IPS-15b (cell line): Measurements from ENCODE around the gene DENND2A.
"Not testable (repeated sequence)": the region's sequence is repeated elsewhere in the genome, so short reads cannot be mapped to it uniquely, and the experiment has no call there.

ENCODE experiments used
- H3K27me3 ChIP-seq: one replicate; pipeline ENCODE4 v1.6.1; 2013; ENCODE audit warnings: low read length; ENCODE audit not compliant: control insufficient read depth, insufficient read depth
- H3K36me3 ChIP-seq: one replicate; pipeline ENCODE4 v1.6.1; 2013; ENCODE audit warnings: low read length; ENCODE audit not compliant: control insufficient read depth, insufficient read depth
- H3K4me1 ChIP-seq: one replicate; pipeline ENCODE4 v1.6.1; 2013; ENCODE audit warnings: mild to moderate bottlenecking, low read length; ENCODE audit not compliant: control insufficient read depth, insufficient read depth
- H3K4me3 ChIP-seq: one replicate; pipeline ENCODE4 v1.5.1; 2013; ENCODE audit warnings: low read depth, low read length
- H3K9ac ChIP-seq: one replicate; pipeline ENCODE4 v1.6.1; 2013; ENCODE audit warnings: low read depth, mild to moderate bottlenecking, low read length
- H3K9me3 ChIP-seq: one replicate; pipeline ENCODE4 v1.6.1; 2013; ENCODE audit warnings: mild to moderate bottlenecking, low read length; ENCODE audit not compliant: control insufficient read depth, insufficient read depth

Gene DENND2A

DNA sequence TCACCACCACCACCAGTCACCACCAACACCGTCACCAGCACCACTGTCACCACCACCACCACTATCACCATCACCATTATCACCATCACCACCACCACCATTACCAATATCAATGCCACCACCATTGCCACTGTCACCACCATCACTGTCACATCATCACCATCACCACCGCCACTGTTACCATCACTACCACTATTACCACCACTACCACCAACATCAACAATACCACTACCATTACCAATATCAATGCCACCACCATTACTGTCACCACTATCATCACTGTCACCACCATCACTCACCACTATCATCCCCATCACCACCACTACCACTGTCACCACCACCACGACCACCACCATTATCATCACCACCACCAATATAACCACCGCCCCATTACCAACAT is 14.0 kb upstream of the DENND2A start:
- no peaks in the 10 kb centered on the region for H3K27me3 ChIP-seq
- H3K4me3 ChIP-seq, result no peak overlapping the region
- no peaks in the 10 kb centered on the region for H3K36me3 ChIP-seq
- no peaks in the 10 kb centered on the region for H3K9me3 ChIP-seq
- H3K4me1 ChIP-seq, result no peaks in the 10 kb centered on the region
- H3K9ac ChIP-seq, result no peak overlapping the region

DNA sequence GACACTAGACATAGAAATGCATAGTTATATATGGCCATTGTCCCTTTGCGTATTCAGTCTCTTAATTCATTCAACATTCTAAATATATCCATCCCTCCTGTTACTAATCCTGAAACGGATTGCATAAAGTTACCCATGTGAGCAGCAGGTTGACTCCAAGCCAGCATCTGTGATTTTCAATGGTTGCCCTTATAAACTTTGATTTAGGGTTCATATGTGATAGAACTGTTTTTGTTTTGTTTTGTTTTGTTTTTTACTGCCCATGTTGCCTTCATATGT is 13.4 kb upstream of the DENND2A start:
- Histone ChIP-seq H3K4me1 (no peaks in the 10 kb centered on the region), H3K27me3 (no peaks in the 10 kb centered on the region), H3K9ac (no peak overlapping the region), H3K9me3 (no peaks in the 10 kb centered on the region), H3K4me3 (no peak overlapping the region), H3K36me3 (no peaks in the 10 kb centered on the region)

DNA sequence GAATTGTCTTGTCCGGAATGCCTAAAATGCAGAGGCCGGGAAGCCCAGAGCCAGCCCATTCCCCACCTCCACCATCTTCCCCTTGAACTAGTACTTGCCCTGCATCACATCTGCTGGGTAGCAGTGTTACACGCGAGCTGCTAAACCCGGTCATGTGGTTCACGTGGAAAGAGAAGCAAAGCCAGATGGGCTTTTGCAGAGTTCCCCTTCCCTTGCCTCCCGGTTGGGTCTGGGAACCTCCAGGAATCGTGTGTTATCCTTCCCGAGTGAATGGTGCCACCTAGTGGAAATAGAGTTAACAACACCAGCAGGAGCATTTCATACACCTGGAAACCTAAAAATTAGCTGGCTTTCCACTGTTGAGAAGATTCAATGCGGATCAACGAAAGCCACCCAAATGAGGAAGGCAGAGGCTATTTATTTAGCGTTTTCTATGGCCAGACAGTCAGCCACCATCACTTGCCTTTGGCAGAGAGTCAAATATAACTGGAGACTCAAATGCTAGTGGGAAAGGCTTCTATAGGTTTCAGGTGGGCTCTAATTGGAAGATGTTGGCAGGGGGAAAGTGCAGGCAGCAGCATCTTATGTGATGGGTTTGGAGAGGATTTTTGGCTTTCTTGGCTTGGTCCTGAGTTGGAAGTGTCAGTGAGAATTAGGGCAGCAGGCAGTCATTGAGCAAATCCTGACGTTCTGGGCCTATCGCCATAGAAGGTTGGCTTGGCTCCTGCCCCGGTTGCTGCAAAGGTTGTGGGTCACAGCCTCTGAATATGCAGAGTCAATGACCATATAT is 12.9 kb upstream of the DENND2A start:
- H3K9me3 ChIP-seq, result no peaks in the 10 kb centered on the region
- no peak overlapping the region for H3K4me3 ChIP-seq
- H3K27me3 ChIP-seq, result no peaks in the 10 kb centered on the region
- H3K4me1 ChIP-seq, result no peaks in the 10 kb centered on the region
- no peaks in the 10 kb centered on the region for H3K36me3 ChIP-seq
- no peak overlapping the region for H3K9ac ChIP-seq

DNA sequence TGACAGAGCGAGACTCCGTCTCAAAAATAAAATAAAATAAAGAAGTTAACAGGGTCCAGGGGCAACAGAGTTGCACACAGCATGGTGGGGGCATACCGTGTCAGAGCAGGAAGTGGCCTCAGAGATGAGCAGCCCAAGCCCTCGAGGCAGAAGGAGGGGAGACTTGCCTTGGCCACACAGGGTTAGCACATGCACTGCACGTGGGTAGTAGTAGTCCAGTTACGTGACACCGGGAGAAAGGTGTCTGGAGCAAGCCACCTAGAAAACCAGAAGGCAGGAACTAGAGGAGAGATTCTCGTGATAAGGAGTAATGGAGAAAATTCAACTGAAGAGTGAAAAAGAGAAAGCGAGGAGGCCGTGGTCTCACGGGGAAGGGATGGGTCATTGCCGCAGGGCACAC is 9.8 kb upstream of the DENND2A start:
- H3K9me3 ChIP-seq, result no peaks in the 10 kb centered on the region
- H3K4me3 ChIP-seq, result no peak overlapping the region
- H3K36me3 ChIP-seq, result no peaks in the 10 kb centered on the region
- H3K27me3 ChIP-seq, result no peaks in the 10 kb centered on the region
- H3K9ac ChIP-seq, result no peak overlapping the region
- no peaks in the 10 kb centered on the region for H3K4me1 ChIP-seq

DNA sequence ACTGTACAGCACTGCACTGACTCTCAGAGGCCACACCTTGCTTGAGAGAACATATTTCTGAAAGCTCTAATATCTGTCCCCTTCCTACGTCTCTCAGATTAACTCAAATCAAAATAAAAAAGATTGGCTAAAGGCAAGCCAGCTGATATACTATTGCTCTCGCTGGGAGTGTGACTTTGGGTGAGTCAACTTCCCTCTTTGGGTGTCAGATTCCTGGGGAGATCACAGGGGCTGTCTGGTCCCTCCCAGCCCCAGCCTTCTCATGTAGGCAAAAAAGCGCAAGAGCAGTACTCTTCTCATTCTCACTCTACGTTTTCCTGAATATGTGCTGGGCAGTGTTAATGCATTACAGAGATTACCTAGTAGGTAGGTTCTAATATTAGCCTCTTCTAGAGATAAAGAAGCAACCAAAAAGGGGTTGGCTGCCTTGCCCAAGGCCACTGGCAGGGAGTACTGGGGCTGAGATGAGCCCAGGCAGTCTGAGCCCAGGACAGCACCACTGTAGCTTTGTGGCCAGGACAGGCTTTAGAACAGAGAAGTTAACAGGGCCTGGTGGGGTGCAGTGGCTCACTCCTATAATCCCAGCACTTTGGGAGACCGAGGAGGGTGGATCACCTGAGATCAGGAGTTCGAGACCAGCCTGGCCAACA is 9.1 kb upstream of the DENND2A start:
- Histone ChIP-seq H3K4me3 (no peak overlapping the region), H3K36me3 (no peaks in the 10 kb centered on the region), H3K9ac (no peak overlapping the region), H3K9me3 (no peaks in the 10 kb centered on the region), H3K4me1 (no peaks in the 10 kb centered on the region), H3K27me3 (no peaks in the 10 kb centered on the region)

DNA sequence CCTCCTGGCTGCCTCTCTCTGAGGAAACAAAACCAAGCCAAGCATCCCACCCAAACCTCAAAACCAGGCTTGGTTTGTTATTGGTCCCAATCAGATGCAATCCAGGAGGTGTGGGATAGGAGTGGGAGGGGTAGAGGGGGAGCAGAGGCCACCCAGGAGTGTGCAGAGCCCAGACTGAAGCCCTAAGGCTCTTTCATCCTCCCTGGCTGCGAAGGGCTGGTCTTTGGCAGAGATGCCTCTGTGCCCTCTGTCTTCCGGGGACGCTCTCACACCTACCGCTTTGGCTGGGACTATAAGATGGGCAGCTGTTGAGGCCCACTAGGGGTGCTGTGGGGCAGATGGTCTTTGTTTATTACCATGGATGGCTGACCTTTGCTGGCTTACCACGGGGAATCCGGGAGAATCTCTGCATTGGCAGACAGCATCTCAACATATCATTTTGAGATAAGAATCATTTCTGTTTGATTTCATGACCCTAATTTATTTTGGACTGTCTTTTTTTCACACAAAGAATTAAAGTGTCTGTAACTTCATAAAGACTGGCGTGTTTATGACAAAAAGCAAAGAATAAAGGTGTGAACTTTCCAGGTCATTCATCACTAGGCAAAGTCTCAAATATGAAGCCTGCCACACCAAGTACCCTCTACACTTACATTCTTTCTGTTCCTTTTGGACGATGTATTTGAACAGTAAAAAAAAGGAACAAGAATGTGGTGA is 6.5 kb upstream of the DENND2A start:
- Histone ChIP-seq H3K9me3 (no peaks in the 10 kb centered on the region), H3K27me3 (peaks cover 6% of the 10 kb centered on the region), H3K4me3 (no peak overlapping the region), H3K4me1 (no peaks in the 10 kb centered on the region), H3K9ac (no peak overlapping the region), H3K36me3 (no peaks in the 10 kb centered on the region)

DNA sequence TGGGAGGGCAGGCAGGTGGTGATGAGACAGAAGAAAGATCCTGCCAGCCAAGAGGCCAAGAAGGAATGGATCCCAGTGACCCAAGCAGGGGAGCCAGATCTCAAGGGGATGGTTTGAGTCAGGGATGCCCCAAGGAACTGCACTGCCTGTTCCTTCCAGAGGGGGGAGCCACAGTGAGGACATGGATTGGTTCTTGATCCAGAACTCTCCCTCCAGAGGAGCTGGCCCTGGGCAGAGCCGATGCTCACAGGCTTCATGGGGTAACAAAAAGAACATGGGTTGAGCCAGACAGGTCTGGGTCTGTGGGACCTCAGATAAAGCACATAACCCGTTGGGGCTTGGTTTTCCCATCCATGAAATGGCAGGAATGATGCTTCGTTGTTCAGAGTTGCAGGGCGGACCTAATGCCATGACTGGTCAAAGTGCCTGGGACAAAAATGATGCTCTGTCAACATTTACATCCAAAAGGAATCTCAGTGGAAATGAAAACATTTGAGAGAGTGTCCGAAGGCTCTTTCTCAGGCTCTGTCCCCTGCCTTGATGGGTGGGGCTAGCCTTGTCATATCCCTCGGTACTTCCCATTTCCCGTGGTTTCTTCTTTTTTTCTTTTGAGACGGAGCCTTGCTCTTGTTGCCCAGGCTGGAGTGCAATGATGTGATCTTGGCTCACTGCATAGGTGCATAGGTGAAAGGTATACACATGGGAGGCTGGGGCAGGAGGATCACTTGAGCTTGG is 4.7 kb upstream of the DENND2A start:
- no peak overlapping the region for H3K4me3 ChIP-seq
- H3K36me3 ChIP-seq, result no peaks in the 10 kb centered on the region
- H3K27me3 ChIP-seq, result peaks cover 16% of the 10 kb centered on the region
- H3K9me3 ChIP-seq, result no peaks in the 10 kb centered on the region
- H3K4me1 ChIP-seq, result no peaks in the 10 kb centered on the region
- H3K9ac ChIP-seq, result no peak overlapping the region

DNA sequence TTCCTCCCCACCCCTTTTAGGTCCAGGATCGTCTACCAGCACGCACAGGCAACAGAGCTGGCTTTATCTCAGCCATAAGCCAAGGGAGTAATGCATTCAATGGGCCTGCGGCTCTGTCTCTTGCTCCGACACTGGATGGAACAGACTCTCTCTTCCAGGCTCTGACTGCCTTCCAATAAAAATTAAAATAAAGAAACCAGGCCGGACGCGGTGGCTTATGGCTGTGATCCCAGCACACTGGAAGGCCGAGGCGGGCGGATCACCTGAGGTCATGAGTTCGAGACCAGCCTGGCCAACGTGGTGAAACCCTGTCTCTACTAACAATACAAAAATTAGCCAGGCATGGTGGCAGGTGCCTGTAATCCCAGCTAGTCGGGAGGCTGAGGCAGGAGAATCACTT is 4.1 kb upstream of the DENND2A start:
- H3K9ac ChIP-seq, H3K36me3 ChIP-seq, H3K4me3 ChIP-seq, H3K9me3 ChIP-seq, H3K4me1 ChIP-seq: not testable (repeated sequence)
- H3K27me3 ChIP-seq, result peaks cover 17% of the 10 kb centered on the region

DNA sequence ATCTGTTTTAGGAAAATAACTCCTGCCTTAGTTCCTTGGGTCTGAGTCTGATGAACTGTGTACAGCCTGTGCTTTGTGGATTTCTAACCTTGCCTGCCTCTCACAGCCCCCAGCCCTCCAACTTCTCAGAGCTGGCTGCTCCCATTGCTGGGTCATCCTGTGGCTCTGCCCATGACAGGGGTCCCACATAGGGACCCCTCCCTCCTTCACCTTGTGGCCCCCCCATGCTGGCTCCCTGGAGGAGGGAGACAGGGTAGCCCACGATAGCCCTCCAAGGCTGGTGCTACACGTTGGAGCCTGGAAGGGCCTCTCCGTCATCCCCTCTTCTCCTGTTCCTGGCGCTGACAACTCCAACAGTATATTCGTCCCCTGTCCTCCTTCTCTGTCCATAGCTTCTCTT is 2.8 kb upstream of the DENND2A start:
- H3K9ac ChIP-seq, result no peak overlapping the region
- no peak overlapping the region for H3K4me3 ChIP-seq
- peaks cover 20% of the 10 kb centered on the region for H3K27me3 ChIP-seq
- H3K9me3 ChIP-seq, result no peaks in the 10 kb centered on the region
- peaks cover 2% of the 10 kb centered on the region for H3K4me1 ChIP-seq
- H3K36me3 ChIP-seq, result no peaks in the 10 kb centered on the region

DNA sequence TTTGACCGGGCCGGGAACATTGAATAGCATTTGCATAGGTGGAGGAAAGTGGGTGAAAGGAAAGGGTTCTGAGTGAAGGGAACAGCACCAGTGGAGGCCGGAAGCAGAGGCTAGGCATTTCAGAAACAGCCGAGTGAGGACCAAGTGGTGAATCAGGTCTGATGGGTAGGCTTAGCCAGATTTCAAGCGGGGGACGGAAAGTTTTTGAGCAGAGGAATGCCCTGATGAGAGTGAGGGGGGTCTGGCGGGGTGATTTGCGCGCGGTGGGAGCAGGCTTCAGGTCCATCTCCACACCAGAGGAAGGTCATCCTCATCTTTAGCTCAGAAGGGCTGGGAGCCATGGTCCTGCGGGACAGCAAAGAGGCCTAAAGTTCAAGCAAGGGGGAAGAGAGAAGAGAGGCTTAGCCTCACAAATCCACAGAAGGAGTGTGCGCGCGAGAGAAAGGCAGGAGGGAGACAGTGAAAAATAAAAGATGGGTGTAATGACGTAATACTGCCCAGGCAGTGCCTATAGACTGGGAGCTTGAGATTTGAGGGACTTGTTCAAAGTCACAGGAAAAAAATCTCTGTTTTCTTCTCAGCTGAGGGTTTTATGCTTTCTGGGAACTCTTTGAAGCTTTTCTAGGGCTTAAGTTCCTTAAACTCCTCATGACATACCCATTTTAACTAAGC is 1.0 kb upstream of the DENND2A start:
- Histone ChIP-seq H3K9me3 (no peaks in the 10 kb centered on the region), H3K27me3 (peaks cover 20% of the 10 kb centered on the region), H3K36me3 (no peaks in the 10 kb centered on the region), H3K9ac (no peak overlapping the region), H3K4me1 (peaks cover 2% of the 10 kb centered on the region), H3K4me3 (peak overlapping the region; percentile 63)

DNA sequence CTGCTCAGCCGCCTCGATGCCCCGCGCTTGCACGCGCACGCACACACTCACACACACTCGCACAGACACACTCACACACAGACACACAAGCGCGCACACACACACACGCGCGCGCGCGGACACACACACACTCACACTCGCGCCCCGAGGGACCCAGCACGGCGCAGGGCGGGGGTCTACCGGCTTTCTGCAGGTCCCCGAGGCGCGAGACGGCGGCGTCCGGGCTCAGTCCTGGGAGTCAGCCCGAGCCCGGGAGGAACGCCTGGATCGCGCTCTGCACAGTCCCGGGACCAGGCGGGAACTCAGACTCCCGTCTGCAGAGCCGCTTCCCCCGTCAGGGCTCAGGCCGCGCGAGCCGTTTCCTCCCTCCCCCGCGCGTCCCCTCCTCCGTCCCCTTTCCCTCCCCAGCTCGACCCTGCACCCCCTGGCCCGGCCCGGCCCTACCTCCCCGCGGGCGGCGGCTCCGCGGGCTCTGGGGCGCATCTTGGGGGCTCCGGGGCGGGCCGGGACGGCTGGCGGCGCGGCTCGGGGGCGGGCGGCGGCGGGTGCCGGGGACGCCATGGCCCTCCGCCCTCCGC is 464 bp downstream of the DENND2A start:
- H3K27me3 ChIP-seq, result peaks cover 20% of the 10 kb centered on the region
- no peak overlapping the region for H3K9ac ChIP-seq

More for the DNA sequence above, 464 bp downstream of the DENND2A start:
- Histone ChIP-seq H3K9me3 (no peaks in the 10 kb centered on the region), H3K36me3 (no peaks in the 10 kb centered on the region), H3K4me3 (peak overlapping the region; percentile 54), H3K4me1 (peaks cover 13% of the 10 kb centered on the region)
